Embryonic facial prominence (tissue), 1 donor: ENCODE data around the gene SMARCC1.
"Not testable (repeated sequence)": the region's sequence is repeated elsewhere in the genome, so short reads cannot be mapped to it uniquely, and the experiment has no call there.

Experiments used
- DNase-seq: peaks from one replicate; pipeline ENCODE4 v3.0.0-alpha.2; 2016; ENCODE audit errors: extremely low spot score

SMARCC1 gene

GRCh38 chr3:47781685-47782445, at the start of gene SMARCC1:
SMARCC1 (minus strand) TSS chr3:47781893; CDS start chr3:47781797, 96 bp downstream.
- DNase-seq: peak; percentile 91

GRCh38 chr3:47829482-47829881, 47.8 kb upstream of the SMARCC1 start:
- not testable (repeated sequence) for DNase-seq

GRCh38 chr3:47825590-47825989, 43.9 kb upstream of the SMARCC1 start:
- DNase-seq: no peak

- DNase-seq: peak; percentile 22
Measured at GRCh38 chr3:47824541-47825473, 43.1 kb upstream of the SMARCC1 start.

- DNase-seq: no peak
Measured at GRCh38 chr3:47817609-47818008, 35.9 kb upstream of the SMARCC1 start.

GRCh38 chr3:47813551-47814177, 32.0 kb upstream of the SMARCC1 start:
- no peak for DNase-seq

GRCh38 chr3:47804577-47804976, 22.9 kb upstream of the SMARCC1 start:
- no peak for DNase-seq

- no peak for DNase-seq
Measured at GRCh38 chr3:47803480-47804025, 21.9 kb upstream of the SMARCC1 start.

GRCh38 chr3:47802734-47803479, 21.2 kb upstream of the SMARCC1 start, which contains the start of gene DHX30:
DHX30 (plus strand) TSS chr3:47803138; CDS start chr3:47810684, 7,546 bp downstream.
- DNase-seq: peak; percentile 63

GRCh38 chr3:47799733-47800132, 18.0 kb upstream of the SMARCC1 start:
- no peak for DNase-seq

GRCh38 chr3:47794544-47794943, 12.9 kb upstream of the SMARCC1 start:
- no peak for DNase-seq

- no peak for DNase-seq
Measured at GRCh38 chr3:47792699-47793098, 11.0 kb upstream of the SMARCC1 start.

- no peak for DNase-seq
Measured at GRCh38 chr3:47791193-47791855, 9.6 kb upstream of the SMARCC1 start.

GRCh38 chr3:47783673-47784072, 2.0 kb upstream of the SMARCC1 start:
- no peak for DNase-seq

- DNase-seq: no peak
Measured at GRCh38 chr3:47782446-47783308, 984 bp upstream of the SMARCC1 start.

- DNase-seq: no peak
Measured at GRCh38 chr3:47780741-47781684, 680 bp downstream of the SMARCC1 start.

GRCh38 chr3:47778746-47779145, 2.9 kb downstream of the SMARCC1 start:
- no peak for DNase-seq

- DNase-seq: no peak
Measured at GRCh38 chr3:47772788-47773187, 8.9 kb downstream of the SMARCC1 start.
